GM18907 (cell line): Measurements from ENCODE around the gene TSPAN18.

Source experiments
- ATAC-seq: cut with Tn5 transposase; IDR thresholded peaks from one replicate; pipeline ENCODE4 v1.9.1; 2021; ENCODE audit warnings: mild to moderate bottlenecking, moderate library complexity; ENCODE audit not compliant: unreplicated experiment

TSPAN18 gene

DNA sequence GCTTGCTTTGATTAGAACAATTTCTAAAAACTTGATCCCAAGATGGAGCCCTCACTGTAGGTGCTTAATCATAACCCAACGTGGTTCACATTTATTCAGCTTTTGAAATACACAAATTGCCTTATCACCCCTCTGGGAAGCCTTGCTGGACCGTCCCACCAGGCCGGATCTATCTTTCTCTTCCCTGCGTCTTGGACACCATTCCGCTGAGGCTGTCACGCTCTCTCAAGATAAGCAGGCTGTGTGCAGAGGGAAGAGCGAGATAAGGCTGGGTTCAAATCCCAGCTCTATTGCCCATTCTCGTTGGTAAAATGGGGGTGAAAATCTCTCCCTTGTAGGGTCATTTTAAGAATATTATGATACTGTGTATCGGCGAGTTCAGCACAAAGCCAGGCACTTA, 244.4 kb downstream of the TSPAN18 start:
- no peak for ATAC-seq

DNA sequence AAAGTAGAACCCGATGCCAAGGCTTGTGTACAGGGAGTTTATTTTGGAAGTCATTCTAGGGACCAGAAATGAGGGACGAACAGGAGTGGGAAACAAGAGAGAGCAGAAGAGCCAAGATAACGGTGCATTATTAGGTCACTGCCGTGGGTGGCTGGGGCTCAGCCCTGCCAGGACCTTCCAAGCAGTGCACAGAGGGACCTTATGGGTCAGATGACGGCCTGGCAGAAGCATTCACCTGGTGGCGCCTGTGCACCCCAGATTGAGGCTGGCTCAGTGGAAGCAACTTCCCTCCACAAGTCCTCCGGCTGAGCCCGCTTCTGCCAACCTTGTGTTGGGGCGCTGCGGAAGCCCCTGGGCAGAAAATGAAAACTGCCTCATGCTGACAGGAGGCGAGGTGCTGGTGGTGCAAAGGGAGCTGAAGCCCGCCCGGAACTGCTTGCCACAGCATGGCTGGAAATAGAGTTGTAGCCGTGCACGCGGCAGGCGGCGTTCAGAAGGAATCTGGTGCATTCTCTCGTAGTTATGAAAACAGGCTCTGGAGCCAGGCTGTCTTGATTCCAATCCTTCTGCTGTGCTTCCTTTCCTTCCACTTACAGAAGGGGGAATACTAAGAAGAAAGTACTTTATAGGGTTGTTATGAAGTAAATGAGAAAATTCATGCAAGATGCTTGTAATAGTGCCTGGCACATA, 246.1 kb downstream of the TSPAN18 start:
- no peak for ATAC-seq

DNA sequence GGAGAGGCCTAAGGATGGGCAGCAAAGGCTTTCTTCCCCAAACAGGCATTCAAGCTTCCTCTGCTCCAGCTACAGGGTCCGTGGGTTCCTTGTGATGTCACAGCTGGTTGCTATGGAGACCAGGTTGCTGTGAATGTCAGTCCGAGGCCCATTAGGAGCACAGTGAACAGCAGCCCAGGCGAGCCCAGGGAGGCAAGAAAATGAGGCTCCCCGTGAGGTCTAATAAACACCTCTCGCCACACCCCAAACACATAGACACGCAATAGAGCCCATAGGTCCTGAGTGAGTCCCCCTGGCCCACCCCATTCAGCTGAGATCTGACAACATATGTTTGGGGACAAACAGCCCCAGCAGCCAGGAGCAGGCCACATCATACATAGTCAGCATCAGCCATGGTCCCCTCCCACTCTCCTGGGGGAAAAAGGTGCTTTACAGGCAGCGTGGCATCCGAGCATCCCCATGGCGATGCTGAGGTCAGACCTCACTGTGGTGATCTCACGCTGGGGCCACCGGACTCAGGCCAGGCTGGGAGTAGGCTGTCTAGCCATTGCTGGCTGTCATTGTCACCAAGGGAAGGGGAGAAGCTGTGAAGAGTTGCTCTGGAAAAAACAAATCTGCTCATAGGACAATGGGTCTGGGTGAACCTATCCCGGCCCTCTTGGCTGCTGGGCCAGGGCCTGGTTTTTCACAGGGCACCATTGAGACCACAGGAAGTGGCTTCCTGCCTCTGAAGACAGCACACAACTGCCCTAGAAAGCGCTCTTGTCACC, 247.1 kb downstream of the TSPAN18 start:
- ATAC-seq: no peak

DNA sequence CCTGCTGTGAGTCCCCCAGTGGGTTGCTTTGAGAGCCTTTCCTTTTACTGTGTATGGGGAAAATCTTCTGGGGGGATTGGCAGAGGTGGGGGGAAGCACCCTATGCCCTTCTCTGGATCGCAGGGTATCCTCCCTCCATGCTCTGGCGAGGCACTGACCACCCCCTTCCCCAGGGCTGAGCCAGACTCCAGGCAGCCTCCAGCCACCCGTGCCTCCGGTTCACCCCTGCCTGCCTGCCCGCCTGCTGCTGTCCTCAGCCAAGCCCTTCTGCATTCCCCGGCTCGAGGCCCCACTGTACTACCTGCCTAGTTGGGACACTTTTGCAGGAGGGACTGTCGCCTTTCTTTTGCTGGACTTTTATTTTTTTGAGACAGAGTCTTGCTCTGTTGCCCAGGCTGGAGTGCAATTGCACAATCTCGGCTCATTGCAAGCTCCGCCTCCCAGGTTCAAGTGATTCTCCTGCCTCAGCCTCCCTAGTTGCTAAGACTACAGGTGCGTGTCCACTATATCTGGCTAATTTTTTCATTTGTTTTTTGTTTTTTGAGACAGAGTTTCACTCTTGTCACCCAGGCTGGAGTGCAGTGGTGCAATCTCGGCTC, 247.7 kb downstream of the TSPAN18 start:
- no peak for ATAC-seq

DNA sequence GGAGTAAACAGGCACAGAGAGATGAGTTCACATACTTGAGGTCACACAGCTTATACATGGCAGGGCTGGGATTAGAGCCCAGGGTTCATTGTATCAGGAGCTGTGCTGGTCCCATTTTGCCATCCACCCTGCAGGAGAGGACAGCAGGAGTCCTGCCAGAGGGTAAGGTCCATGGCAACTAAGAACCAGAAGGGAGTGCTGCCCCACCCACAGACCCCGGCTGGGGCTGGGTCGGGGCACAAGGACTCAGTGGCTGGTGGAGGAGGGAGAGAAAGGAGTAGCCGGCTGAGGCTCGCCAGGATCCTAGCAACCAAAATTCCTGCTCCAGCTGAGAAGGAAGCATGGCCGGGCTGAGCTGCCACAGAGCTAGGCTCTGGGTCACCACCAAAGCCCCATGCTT, 249.8 kb downstream of the TSPAN18 start:
- no peak for ATAC-seq

DNA sequence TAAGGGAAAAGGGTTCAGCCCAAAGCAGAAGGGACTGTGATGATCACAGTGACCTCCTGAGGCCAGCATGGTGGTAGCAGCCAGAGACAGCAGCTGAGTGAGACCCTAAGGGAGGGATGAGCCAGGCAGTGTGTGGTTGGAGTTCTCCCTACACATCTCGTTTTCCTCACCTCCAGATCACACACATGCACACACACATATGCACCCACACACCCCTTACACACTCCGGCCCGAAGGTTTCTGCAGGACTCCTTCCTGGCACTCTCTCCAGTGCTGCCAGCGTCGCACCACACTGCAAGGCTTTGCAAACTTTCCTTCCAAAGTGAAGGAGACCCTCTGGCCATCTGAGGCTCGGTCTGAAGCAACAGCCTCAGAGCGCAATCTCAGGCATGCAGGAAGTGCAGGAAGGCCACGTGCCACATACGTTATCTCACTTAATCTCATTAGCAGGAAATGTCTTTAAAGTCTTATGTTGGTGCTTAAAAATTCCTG, 250.8 kb downstream of the TSPAN18 start:
- no peak for ATAC-seq

DNA sequence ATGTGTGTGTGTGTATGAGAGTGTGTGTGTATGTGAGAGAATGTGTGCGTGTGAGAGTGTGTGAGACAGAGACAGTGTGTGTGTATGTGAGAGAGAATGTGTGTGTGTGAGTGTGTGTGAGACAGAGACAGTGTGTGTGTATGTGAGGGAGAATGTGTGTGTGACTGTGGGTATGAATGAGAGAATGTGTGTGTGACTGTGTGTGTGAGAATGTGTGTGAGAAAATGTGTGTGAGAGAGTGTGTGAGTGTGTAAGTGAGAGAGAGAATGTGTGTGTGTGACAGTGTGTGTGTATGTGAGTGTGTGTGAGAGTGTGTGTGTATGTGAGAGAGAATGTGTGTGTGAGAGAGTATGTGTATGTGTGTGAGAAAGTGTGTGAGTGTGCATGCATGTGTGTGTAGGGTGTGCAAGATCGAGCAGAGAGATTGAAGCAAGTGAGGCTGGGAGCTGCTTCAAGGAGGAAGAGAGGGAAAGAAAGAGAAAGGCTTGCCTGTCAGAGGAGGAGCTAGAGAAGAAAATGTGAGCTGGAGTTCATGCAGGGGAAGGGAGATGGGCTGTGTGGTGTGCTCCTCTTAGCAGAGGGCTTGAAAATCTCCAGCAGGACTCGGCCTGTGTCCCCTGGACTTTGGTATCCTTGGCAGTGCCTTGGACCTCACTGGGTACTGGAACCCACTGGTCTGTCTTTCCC, 251.7 kb downstream of the TSPAN18 start:
- no peak for ATAC-seq

DNA sequence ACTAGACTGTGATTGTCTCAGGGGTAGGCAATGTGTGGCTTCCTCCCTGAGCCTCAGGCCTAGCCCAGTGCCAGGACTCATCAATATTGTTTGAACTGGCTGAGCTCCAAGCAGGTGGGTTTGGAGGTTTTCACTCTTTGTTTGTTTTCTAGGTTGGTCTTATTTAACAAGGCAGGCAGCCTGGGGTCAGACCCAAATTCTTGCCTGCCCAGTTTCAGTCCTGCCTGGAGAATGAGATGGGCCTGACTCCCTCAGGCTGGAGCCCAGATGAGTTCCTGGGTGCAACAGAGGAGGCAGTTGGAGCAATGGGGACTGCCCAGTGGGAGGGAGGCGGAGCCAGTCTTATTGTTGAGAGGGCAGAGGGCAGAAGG, 252.2 kb downstream of the TSPAN18 start:
- no peak for ATAC-seq

DNA sequence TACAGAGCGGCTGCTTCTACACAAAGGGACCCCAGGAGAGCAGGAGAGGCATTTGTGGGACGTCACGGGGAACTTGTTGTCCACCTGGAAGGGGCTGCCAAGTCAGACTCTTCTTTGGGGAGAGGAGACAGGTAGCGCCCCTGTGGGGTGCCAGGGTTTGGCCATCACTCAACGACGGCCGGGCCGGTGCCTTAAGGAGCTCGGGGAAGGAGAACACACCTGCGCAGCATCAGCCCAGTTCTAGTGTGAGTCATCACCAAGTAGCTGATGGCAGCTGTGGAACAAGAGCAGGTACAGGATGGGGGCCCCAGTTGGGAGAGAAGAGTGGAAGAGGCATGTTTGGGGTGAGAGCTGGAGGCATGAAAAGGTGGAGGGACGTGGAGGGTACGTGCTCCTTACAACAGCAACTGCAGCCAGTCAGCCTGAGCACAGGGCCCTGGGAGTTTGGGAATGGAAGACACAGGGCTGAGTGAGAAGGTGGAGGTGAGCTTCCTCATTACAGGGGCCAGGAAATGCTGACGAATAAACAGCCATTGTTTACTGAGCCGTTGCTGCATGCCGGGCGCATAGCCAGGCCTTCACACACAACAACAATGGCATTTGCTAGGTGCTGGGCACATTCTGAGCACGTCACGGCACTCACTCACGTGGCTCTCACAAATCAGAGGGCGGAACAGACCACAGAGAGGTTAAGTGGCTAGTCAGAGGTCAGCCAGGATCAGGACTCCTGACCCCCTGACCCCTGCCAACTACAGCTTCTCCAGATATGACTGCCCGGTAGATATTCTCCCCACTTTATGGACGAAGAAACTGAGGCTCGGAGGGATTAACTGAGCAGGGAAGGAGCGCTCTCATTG, 253.0 kb downstream of the TSPAN18 start:
- no peak for ATAC-seq

DNA sequence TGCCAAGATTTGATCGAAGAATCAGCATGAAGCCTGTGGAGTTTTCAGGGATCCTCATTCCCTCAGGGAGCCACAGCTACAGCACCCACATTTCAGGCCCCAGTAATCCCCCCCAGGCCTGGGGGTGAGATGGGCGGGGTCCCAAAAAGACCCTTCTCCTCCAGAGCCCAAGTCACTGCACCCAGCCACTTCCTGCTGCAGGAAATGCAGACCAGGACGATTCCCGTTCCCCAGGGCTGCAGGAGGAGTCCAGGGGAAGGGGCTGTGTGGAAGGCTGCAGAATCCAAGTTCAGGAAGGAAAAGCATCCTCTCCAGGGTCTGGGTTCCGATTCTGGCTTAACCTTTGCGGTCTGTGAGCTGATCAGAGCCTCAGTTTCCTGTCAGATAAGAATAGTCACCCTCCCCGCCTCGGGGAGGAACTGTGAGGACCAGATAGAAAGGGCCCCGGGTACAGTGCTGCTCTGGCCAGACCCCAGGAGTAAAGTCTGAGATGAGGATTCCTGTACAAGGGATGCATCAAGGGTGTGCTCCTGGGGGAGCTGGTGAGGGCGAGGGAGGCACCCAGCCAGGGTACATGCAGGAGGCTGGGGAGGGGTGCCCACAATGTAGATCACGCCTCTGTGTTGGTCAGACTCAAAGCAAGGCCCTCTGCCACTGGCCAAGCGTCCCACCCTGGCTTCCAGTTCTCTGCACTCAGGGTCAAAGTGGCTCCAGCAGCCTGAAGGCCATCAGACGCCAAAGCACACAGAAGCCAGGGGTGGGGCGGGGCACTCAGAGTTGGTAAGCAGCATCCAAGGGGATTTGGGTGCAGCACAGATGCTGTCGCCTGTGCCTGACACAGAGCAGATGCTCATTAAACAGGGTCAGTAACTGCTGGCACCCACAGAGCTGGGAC, 254.0 kb downstream of the TSPAN18 start:
- no peak for ATAC-seq
